GM18502 (cell line): ENCODE data around the gene RAPGEF3.

ENCODE experiments used
- ATAC-seq: cut with Tn5 transposase; IDR thresholded peaks from one replicate; pipeline ENCODE4 v1.9.1; 2021; ENCODE audit warnings: mild to moderate bottlenecking; ENCODE audit not compliant: unreplicated experiment, poor library complexity

RAPGEF3 gene

DNA sequence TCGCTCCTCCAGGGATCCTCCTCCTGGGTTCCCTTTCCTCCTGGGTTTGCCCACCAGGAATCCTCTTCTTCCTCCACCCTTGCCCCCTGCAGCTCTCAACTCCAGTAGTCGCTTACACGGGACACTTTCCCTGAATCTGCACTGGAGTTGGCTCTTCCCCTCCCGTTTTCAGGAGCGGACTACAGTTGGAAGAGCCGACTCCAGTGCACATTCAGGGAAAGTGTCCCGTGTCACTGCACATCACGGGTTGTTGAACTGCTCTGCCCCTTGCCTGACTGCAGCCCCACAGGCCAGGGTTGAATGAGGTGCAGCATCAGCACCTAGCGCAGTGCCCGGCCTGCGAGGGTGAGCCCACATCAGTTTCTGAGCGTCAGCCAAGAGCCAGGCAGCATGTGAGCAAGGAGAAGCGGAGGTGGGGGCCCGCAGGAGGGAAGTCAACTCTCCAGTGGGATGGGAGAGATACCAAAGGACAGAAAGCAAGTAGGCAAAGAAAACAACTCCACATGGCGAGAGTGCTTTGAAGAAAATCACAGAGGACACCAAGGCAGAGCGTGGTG lies 13.1 kb downstream of the RAPGEF3 start:
- no peak for ATAC-seq

DNA sequence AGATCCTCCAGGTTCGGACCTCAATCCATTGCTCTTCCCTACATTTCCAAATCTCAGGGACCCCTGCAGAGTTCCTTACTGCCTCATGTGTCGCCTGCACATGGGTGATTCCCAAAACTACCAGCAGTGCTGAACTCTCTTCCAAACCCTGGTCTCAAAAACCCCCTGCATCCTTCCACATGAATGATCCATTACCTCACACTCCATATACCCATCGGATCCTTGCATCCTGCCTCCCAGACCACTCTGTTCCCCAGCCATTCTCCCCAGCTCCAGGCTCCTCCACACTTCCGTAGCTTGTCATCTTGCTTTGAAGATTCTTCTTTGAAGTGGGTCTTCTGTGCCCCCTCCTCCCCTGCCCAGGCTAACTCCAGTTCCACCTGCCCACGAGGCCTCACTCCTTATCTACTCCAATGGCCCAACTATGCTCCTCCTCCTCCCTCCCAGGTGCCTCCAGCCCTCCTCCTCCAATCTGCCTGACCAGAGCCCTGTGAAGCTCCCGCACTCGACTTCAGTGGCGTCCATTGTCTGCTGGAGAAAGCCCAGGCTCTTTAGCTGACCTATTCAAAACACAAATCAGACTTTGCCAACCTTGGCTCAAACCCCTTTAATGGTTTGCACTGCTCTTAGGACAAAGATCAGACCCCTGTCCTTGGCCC lies 13.8 kb downstream of the RAPGEF3 start:
- ATAC-seq, result no peak

DNA sequence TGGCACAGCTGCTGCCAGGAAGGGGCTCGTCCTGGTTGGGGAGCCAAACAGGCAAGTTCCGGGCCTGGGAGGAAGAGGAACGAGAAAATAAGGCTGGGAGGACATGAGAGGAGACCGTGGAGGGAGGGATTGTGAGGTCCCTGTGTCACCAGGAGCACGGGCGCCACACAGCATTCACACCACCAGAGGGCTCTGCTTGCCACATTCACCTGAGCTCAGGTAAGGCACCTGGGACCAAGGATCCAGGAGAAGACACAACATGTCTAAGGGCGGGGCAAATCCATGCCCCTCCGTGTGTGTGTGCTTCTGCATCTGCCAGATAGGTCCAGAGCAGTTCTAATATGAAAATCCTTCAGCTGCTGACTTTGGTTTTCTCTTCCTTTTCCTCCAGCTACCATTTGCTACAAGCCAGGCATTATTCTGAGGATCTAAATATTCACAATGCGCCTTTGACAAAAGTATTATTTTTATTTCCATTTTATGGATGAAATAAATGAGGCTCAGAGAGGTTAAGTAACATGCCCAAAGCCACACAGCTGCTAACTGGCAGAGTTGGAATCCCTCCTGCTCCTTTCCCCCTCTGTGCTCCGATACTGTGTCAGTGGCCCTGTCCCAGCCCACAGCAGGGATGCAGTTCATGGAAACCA lies 14.6 kb downstream of the RAPGEF3 start:
- ATAC-seq, result no peak

DNA sequence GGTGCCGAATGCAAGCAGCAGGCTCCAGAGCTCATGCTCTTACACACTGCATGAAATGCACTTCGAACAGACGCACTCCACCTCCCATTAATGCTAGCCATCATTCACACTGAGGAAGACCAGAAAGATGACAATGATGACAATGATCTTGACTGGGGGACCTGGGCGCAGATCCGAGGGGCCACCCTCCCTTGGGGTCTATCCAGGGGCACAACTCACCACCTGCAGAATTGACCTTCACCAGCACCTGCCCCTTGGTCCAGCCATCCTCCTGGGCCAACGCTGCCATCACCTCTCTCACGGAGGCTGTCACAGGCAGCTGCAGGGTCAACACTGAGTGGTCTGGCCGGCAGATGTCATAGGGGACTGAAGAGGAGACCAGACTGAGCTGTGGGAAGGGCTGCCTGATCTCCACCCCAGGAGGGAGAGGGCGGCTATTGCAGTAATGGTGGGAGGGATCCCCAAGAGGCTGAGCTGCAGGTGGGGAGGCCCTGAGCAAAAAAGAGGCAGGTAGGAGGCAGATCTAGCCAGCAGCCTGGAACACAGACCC lies 15.3 kb downstream of the RAPGEF3 start:
- ATAC-seq, result no peak

DNA sequence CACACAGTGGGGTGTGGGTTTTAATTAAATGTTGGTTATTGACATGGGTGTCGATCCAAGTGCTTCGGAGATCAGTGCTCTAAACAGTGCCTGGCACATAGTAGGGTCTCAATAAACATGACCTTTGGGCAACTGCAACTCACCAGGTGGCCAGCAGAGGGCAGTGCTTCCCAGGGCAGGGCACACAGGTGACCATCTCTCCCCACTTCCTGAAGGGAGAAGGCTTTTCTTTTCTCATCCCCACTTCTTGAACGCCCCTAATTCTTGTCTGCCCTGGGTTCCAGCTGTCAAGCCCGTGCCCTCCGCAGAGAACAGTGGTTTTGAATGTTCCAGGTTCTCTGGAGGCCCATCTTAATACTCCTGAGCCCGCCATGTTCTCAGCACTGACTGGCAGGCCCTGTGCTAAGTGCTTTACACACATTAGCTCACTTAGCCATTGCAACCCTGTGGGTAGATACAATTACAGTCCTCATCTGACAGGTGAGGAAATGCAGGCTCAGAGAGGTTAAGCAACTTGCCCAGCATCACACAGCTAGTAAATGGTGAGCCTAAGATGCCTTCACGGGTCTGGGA lies 16.3 kb downstream of the RAPGEF3 start:
- ATAC-seq, result no peak

DNA sequence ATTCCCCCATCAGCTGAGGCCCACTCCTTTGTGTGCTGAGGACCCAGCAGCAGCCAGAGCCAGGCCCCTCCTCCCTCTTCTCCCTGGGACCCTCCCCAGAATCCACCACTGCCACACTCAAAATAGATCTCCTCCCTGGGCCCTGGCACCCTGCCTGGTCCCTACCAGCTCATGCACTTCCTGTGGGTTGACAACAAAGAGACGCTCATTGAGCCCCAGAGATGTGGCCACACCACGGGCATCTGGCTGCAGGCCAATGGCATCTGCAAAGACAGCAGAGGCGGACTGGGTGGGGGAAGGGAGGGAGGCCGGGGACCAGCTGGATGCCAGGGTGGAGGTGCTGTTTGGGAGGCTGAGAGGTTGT lies 17.4 kb downstream of the RAPGEF3 start:
- peak; percentile 40 for ATAC-seq

DNA sequence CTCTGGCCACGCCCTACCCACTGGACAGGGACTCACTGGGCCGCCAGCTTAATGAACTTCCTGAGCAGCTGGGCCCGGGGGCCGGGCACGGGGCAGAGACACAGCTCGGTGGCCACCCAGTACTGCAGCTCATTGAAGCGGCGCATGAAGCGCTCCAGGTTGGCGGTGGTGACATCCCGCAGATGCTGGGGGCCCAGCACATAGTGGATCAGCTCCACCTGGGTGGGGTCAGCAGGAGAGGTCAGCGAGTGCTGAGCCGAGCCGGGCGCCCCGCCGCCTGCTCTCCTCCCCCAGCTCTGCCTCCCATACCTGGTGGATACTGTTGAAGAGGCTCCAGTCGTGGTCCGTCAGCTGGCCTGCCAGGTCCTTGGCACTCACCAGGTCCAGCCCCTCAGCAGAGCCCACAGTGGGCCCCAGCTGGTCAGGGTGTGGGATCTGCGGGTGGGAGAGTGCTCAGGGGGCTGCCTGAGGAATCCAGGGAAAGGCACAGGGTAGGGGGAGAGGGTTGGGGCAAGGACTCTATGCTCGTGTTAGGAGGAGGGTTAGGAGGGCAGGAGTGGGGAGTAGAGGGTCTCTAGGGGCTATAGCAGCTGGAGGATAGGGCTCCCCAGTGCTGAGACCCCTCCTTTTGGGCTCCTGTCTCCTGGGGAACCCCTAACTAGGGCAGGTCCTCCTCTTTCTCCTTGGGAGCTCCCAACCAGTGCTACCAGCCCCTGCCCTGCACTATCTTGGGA lies 17.9 kb downstream of the RAPGEF3 start:
- peak; percentile 45 for ATAC-seq

DNA sequence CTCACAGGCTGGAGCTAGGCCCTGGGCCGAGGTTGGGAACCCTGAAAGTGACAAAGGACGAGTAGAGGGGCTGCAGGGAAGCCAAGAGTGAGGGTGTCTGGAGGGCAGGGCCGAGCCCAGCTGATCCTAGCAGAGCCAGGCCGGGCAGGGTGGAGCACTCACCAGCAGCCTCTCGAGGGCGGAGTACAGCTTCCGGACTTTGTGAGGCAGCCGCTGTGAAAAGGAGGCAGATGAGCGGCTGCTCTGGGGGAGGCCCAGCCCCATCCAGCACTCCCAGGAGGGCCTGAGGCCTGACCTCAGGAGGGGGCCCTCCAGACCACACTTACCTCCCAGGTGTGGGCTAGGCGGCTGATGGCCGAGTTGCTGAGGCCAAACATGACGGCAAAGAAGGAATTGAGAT lies 18.7 kb downstream of the RAPGEF3 start:
- peak; percentile 69 for ATAC-seq

DNA sequence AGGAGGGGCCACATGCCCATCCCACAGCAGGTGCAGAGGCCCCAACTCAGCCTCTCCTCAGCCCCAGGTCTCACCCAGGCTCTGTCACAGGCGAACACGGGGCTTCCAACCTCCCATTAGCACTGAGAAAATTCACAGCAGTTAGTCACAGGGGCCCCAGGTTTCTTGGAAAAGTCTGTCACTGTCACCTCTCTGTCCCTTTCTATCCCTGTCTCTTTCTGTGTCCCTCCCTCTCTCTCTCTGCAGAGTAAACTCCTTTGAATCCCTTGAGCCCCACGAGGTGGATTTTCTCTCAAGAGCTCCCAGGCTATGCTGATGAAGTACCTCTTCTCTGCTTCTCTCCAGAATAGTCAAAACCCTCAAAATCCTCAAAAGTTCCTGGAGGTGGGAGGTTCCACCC lies 19.4 kb downstream of the RAPGEF3 start:
- no peak for ATAC-seq

DNA sequence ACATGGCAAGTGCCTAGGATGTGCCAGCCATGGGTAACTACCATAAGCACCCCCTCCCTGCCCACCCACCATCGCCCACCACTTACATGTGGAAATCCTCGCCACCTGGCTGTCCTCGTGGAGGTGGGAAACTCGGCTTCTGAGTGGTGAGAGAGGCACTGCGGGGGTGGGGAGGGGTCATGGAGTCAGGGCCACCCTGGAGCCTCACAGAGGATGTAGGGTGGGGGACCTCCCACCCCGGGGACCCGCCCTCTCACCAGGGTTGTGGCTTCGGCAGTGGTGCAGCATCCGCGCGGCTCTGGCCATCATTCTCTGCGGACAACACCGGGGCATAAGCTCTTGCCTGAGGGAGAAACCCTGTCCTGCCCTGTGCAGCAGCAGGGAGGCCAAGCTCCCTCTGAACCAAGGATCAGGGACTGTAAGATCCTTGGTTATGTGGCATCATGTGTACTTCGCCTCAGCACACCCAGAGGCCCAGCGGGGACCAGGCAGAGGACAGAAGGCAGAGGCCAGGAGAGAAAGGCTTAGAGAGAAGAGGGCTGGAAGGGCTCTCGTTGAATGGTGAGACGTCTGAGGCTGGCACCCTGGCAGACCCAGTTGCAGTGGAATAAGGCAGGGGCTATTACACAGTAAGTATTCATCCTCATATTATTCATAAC lies 20.6 kb downstream of the RAPGEF3 start:
- ATAC-seq, result no peak

DNA sequence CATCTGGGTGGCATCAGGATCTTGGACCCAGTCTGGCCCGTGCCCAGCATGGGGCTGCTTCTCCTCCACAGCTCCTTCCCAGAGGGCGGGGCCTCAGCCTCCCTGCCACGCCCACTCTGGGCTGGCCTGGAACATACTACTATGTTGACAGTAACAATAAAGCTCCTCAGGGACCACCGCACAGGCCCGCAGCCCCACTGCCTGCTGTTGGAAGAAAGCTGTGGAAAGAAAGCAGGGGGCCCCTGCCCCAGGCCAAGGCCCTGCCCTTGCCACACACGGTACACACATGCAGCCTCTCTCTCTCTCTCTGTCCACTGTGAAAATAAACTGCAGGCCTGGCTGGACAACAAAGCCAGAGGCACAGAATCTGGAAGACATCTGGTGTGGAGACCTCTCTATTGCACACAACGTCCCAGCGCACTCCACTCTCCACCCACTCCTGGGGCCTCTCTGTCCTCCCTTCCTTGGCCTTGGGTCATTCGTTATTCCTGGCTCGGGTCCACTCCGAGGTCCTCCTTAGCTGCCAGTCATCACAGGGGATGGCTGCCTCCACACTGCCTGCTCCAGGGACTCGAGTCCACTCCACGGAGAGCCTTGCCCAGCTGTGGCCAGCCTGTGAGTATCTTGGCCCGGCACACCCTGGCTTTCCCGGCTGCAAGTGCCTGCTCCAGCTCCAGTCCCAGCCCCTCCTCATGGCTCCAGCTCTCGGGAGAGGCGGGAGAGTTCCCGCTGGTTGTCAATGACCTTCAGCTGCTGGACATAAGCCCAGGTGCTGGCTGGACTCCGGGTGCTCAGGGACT lies 21.6 kb downstream of the RAPGEF3 start:
- no peak for ATAC-seq

DNA sequence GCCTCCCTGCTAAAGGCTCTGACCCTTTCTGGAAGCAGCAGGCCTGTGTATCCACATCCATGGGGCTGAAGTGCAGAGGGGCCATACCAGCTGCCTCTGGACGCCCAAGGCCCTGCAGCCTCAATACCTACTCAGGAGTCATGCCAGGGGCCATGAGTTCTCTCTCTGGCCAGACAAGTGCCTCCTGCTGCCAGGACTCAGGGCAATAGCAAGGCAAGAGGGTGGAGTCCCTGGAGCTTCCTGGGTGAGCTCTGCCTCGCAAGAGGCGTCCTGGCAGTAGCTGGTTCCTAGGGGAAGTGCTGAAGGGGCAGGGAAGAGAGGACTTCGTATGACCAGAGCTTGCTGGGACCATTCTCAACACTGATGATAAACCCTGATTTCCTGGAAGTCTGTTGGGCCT lies 22.5 kb downstream of the RAPGEF3 start:
- ATAC-seq, result no peak

DNA sequence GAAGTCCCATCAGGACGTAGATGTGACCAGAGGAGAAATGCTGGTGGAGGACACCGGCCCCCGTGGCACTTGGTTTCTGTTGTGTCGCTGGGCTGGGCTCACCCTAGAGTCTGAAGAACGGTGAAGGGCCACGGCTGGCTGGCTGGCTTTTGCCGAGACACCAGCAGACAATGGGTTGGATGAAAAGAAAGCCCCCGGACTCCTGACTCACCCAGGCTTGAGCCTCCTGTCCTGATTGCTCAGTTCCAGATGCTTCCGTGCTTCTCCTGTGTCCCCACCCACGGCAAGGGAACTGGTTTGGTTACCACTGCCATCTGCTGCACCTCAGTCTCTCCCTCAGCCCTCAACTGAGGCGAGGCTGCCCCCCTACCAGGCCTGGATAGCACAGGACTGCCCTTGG lies 23.0 kb downstream of the RAPGEF3 start:
- ATAC-seq, result no peak

DNA sequence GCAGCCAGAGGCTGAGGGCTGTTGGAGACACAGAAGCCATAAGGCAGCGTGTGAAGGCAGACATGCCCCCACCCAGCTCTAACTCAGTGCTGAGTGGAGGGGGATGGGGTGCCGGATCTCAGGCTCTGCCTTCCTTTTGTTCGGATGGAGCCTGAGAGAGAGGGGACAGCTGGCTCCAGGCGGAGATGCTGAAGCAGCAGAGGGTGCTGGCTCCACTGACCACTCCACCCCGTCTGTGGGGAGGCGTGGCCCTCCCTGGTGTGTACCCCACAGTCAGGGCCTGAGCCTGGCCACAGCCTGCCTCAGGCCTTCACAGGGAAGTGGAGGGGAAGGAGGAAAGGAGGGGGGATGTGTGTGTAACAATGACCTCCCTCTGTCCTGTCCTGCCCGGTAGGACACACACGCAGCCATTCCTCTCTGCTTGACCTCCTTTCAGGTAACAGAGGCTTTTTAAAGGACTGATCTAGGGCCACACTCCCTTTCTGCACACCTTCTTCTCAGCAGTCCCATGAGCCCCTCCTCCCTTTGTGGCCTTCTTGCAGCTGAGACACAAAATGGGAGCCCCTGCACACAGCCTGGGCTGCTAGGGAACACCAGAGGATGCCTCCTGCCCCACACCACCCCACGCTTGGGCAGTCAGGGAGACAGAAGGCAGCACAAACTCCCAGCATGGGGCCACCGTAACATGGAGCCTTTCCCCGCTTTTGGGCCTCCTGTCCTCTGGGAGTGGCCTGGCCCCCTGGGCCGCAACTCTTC lies 23.8 kb downstream of the RAPGEF3 start:
- ATAC-seq, result no peak

DNA sequence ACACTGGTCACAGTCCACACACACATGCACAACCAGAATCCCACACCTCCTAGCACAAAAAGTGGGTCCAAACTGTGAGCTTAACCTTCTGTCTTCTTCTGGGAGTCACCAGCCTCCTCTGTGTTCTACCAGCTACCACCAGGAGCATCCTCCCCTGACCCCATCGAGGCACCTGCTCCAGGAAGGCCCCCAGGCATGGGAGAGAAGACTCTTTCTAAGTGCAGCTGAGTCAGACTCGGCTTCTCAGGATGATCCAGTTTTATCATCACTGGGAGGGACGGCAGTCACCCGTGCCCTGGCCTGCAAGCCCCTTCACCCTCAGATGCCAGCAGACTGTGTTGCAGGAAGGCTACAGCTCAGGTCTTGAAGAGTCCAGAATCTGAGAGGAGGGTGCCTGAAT lies 25.5 kb downstream of the RAPGEF3 start:
- ATAC-seq, result no peak

DNA sequence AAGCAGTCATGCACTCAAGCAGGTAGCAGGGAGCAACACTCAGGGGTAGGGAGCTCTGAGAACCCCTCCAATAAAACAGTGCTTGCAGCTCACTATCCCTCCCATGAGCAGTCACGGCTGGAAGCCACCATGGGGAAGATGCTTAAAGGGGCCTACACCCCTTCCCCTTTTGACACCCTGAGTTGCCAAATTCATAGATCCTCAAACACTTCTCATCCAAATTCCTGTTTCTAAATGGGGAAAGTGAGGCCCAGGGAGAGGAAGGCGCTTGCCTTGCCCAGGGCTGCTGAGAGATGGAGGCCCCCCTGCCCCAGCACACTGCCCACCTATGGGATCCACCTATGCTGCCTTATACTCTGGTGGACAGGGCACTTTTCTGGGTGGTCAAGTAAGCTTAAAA lies 26.2 kb downstream of the RAPGEF3 start:
- ATAC-seq, result no peak

DNA sequence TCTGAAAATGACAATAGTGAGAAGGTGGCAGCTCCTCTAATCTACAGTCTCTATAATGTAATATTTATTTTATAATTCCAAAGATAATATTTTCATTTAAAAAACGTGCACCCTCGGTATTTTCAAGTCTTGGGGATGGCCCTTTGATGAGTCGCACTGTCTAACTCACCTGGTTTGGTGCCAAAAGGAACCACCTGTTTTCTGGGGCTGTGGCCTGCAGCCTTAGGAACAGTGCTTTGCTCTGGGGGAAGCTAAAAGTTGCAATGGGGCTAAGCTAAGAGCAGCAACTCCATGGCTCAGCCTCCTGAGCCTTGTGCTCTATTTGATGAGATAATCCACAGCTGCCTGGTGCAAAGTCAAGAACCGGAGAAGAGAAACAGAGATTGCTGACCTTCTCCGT lies 27.0 kb downstream of the RAPGEF3 start:
- ATAC-seq, result no peak

DNA sequence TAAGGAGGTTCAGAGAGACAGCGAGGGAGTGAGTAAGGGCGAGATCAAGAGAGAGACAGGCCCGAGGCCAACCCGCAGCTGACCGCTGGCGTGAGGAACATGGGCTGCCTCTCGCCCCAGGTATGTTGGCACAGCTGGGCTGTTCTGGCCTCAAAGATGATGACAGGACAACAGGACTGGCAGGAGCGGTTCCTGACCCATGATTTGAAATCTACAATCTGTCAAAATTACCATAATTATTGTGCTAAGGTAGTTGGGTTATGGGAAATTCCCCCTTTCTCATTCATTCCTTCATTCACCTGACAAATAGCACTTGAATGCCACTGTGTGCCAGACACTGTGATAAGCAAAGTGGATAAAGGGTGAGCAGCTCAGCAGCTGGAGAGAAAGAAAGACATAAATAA lies 28.3 kb downstream of the RAPGEF3 start:
- no peak for ATAC-seq

DNA sequence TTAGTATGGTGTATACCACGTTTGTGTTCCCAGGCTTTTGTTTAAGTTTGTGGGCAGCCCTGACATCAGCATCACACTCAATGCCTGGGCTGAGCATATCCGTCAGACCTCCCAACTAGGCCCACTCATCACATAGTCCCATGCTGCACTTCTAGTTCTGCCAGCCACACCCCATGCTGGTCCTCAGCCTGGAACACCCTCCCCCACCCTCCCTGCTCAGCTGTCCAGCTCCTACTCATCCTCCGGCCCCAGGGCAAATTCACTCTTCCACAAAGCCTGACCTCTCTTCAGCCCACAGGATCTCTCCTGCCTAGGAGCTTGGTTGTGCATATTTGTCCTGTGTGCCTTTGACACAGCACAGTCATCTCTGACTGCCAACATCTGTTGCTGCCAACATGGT lies 29.4 kb downstream of the RAPGEF3 start:
- ATAC-seq, result no peak
